Measurements from ENCODE around the gene NKX2-3.

NKX2-3 gene

GRCh38 chr10:99583687-99584086, 50.9 kb downstream of the NKX2-3 start:
- no peak for DNase-seq (ENCODE audit: low read depth in 2 of 2)

Measured in stimulated activated CD8-positive, alpha-beta memory T cell treated with anti-CD3 and anti-CD28 coated beads, Interleukin-7, amount 100 ng/mL, for 1 hour (primary cell).